Activated CD8-positive, alpha-beta T cell treated with anti-CD3 and anti-CD28 coated beads, Interleukin-2, amount 10 ng/mL, durations not matched to agents 7 days and 5 days (primary cell): ENCODE results near the gene IL17RD. TPM values are rescaled to one million over a fixed set of nuclear protein-coding genes. Genes with fewer than 3 reads are reported as not detected.

Experiments
- ATAC-seq: fragments of 150-1000 bp; cut with Tn5 transposase; one replicate; pipeline ENCODE4 v1.10.0; 2021; ENCODE audit warnings: moderate library complexity
- CTCF ChIA-PET: fragments of 350-600 bp; sonication (Branson Sonifier 250); formaldehyde crosslinking; loops from one replicate; lab custom pipeline; 2021; ENCODE audit warnings: antibody characterized with exemption; lab: Charles Lee
- POLR2A ChIA-PET: fragments of 350-600 bp; sonication (Branson Sonifier 250); formaldehyde crosslinking; loops from one replicate; lab custom pipeline; 2021; ENCODE audit warnings: antibody characterized with exemption; lab: Charles Lee
- DNase-seq: peaks from one replicate; pipeline ENCODE4 v3.0.0-alpha.2; 2020
- H3K27ac Mint-ChIP-seq: one replicate; pipeline ENCODE4 v1.8.0; 2021; ENCODE audit warnings: mild to moderate bottlenecking, mixed read lengths
- H3K27me3 Mint-ChIP-seq: one replicate; pipeline ENCODE4 v1.8.0; 2021; ENCODE audit warnings: low read depth, mixed read lengths
- H3K36me3 Mint-ChIP-seq: one replicate; pipeline ENCODE4 v1.8.0; 2021; ENCODE audit warnings: low read depth, mixed read lengths
- H3K4me1 Mint-ChIP-seq: one replicate; pipeline ENCODE4 v1.8.0; 2021; ENCODE audit warnings: low read depth, mixed read lengths
- H3K4me3 Mint-ChIP-seq: one replicate; pipeline ENCODE4 v1.8.0; 2021; ENCODE audit warnings: mild to moderate bottlenecking, mixed read lengths
- H3K9me3 Mint-ChIP-seq: one replicate; pipeline ENCODE4 v1.8.0; 2022; ENCODE audit warnings: mixed read lengths; ENCODE audit not compliant: insufficient read depth
- total RNA-seq, 2 experiments: library from RNA; stranded (reverse); gene quantifications; one replicate each; pipeline ENCODE4 v1.2.3, GENCODE V29; 2021

The IL17RD gene
- total RNA-seq, 2 experiments from 2014 or later = not detected

- Mint-ChIP-seq H3K9me3 (no peaks in the 10 kb centered on the region), H3K4me1 (peaks cover 6% of the 10 kb centered on the region), H3K27ac (no peak overlapping the region), H3K4me3 (no peak overlapping the region), H3K27me3 (peaks cover 49% of the 10 kb centered on the region), H3K36me3 (no peaks in the 10 kb centered on the region)
- ChIA-PET POLR2A (no interaction called here), CTCF (no interaction called here)
- DNase-seq (no peak), ATAC-seq (no peak)
Measured at GRCh38 chr3:57073628-57074027, 91.5 kb downstream of the IL17RD start.

DNA sequence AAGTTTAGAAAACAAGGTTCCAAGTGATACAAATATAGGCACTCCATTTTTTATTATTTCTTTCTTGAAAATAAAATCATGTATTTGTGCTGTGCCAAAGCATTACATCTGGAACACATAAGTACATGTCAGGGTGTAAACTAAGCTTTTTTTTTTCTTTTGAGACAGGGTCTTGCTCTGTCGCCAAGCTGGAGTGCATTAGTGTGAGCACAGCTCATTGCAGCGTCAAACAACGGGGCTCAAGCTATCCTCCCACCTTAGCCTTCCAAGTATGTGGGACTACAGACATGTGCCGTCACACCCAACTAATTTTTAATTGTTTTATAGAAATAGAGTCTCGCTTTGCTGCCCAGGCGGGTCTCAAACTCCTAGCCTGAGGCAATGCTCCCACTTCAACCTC lies 95.7 kb downstream of the IL17RD start:
- no peak for DNase-seq
- peaks cover 18% of the 10 kb centered on the region for H3K27me3 Mint-ChIP-seq
- ChIA-PET POLR2A (no interaction called here), CTCF (no interaction called here)
- H3K27ac Mint-ChIP-seq = no peak overlapping the region
- H3K4me3 Mint-ChIP-seq = no peak overlapping the region
- H3K36me3 Mint-ChIP-seq = no peaks in the 10 kb centered on the region
- H3K4me1 Mint-ChIP-seq = peaks cover 10% of the 10 kb centered on the region
- ATAC-seq = no peak
- H3K9me3 Mint-ChIP-seq = no peaks in the 10 kb centered on the region

GRCh38 chr3:57068437-57069089 lies 96.6 kb downstream of the IL17RD start:
- Mint-ChIP-seq H3K36me3 (no peaks in the 10 kb centered on the region), H3K4me3 (no peak overlapping the region), H3K27ac (no peak overlapping the region), H3K27me3 (peaks cover 11% of the 10 kb centered on the region), H3K9me3 (no peaks in the 10 kb centered on the region), H3K4me1 (peaks cover 11% of the 10 kb centered on the region)
- POLR2A ChIA-PET = interaction anchor here (0.5 kb wide), 1 partner anchor 44 kb away, joined by 3 read pairs; no protein-coding TSS in a partner anchor
- ATAC-seq (peak; percentile 63), DNase-seq (peak; percentile 31)
- CTCF ChIA-PET = no interaction called here

DNA sequence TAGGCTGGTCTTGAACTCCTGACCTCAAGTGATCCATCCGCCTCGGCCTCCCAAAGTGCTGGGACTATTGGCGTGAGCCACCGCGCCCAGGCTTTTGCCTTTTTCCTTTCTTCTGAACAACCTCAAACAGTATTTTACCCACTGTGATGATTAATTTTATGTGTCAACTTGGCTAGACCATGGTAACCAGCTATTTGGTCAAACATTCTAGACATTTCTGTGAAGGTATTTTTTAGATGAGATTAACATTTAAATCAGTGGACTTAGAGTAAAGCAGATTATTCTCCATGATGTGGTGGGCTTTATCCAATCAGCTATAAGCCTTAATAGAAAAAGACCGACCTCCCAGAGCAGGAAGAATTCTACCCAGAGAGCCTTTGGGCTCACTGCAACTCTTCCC lies 98.7 kb downstream of the IL17RD start:
- DNase-seq (no peak), ATAC-seq (no peak)
- Mint-ChIP-seq H3K9me3 (no peaks in the 10 kb centered on the region), H3K27me3 (peaks cover 8% of the 10 kb centered on the region), H3K4me3 (no peak overlapping the region), H3K36me3 (no peaks in the 10 kb centered on the region), H3K27ac (no peak overlapping the region), H3K4me1 (peaks cover 20% of the 10 kb centered on the region)
- ChIA-PET POLR2A (no interaction called here), CTCF (no interaction called here)

DNA sequence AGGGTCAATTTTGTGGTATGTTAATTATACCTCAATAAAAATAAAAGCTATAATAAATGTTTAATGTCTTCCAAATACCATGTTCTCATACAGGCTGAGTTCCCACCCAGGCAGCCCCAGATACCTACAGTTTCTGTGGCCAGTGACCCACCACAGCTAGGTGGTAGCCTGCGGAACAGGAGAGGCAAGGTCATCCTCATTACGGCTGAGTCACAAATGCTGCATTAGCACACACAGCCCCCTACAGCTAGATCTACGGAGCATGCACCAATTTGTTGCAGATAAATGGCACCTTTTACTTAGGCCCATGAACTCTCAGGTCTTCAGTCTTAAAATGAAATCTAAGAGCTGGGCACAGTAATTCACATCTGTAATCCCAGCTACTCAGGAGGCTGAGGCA lies 99.6 kb downstream of the IL17RD start:
- Mint-ChIP-seq H3K4me3 (no peak overlapping the region), H3K36me3 (no peaks in the 10 kb centered on the region), H3K27ac (no peak overlapping the region), H3K27me3 (peaks cover 5% of the 10 kb centered on the region), H3K4me1 (peaks cover 20% of the 10 kb centered on the region), H3K9me3 (no peaks in the 10 kb centered on the region)
- ChIA-PET CTCF (no interaction called here), POLR2A (no interaction called here)
- no peak for ATAC-seq
- DNase-seq = no peak

- Mint-ChIP-seq H3K4me1 (peaks cover 22% of the 10 kb centered on the region), H3K27me3 (peaks cover 5% of the 10 kb centered on the region), H3K36me3 (no peaks in the 10 kb centered on the region), H3K4me3 (no peak overlapping the region), H3K27ac (no peak overlapping the region), H3K9me3 (no peaks in the 10 kb centered on the region)
- no peak for DNase-seq
- ChIA-PET CTCF (no interaction called here), POLR2A (interaction anchor here (0.7 kb wide), 1 partner anchor 184 kb away, joined by 3 read pairs; no protein-coding TSS in a partner anchor)
- no peak for ATAC-seq
Measured at GRCh38 chr3:57064572-57064971, 100.6 kb downstream of the IL17RD start.

GRCh38 chr3:57064001-57064400 lies 101.2 kb downstream of the IL17RD start:
- ATAC-seq = no peak
- no peak for DNase-seq
- ChIA-PET CTCF (no interaction called here), POLR2A (no interaction called here)
- H3K4me3 Mint-ChIP-seq = no peak overlapping the region
- H3K27ac Mint-ChIP-seq = no peak overlapping the region
- H3K36me3 Mint-ChIP-seq = no peaks in the 10 kb centered on the region
- H3K4me1 Mint-ChIP-seq = peaks cover 24% of the 10 kb centered on the region
- H3K27me3 Mint-ChIP-seq = peaks cover 5% of the 10 kb centered on the region
- no peaks in the 10 kb centered on the region for H3K9me3 Mint-ChIP-seq

- ChIA-PET POLR2A (no interaction called here), CTCF (no interaction called here)
- Mint-ChIP-seq H3K27me3 (peaks cover 3% of the 10 kb centered on the region), H3K36me3 (no peaks in the 10 kb centered on the region), H3K27ac (no peak overlapping the region), H3K4me1 (peaks cover 16% of the 10 kb centered on the region), H3K9me3 (no peaks in the 10 kb centered on the region), H3K4me3 (no peak overlapping the region)
- no peak for ATAC-seq
- DNase-seq = no peak
Measured at GRCh38 chr3:57063032-57063431, 102.1 kb downstream of the IL17RD start.

GRCh38 chr3:57062101-57062631 lies 103.0 kb downstream of the IL17RD start:
- ATAC-seq = no peak
- ChIA-PET POLR2A (no interaction called here), CTCF (no interaction called here)
- DNase-seq = no peak
- H3K27ac Mint-ChIP-seq = no peak overlapping the region
- peaks cover 3% of the 10 kb centered on the region for H3K27me3 Mint-ChIP-seq
- H3K4me3 Mint-ChIP-seq = no peak overlapping the region
- no peaks in the 10 kb centered on the region for H3K9me3 Mint-ChIP-seq
- H3K36me3 Mint-ChIP-seq = no peaks in the 10 kb centered on the region
- H3K4me1 Mint-ChIP-seq = peaks cover 15% of the 10 kb centered on the region

DNA sequence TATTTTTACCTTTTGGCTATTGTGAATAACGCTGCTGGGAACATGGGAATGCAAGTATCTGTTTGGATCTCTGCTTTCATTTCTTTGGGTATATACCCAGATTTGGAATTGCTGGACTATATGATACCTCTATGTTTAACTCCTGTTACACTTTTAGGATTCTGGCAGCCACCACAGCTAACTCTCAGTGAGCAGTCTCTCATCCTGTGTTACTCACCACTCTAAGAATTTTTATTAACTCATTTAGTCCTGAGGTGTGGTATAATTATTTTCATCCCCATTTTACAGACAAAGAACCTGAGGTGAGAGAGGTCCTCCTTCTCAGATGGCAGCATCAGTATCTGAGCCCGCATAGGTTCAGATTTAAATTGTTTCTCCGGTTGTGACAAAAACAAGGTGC lies 103.6 kb downstream of the IL17RD start:
- Mint-ChIP-seq H3K27ac (no peak overlapping the region), H3K27me3 (peaks cover 3% of the 10 kb centered on the region), H3K4me3 (no peak overlapping the region), H3K36me3 (no peaks in the 10 kb centered on the region), H3K9me3 (no peaks in the 10 kb centered on the region), H3K4me1 (peaks cover 15% of the 10 kb centered on the region)
- CTCF ChIA-PET = no interaction called here
- POLR2A ChIA-PET = no interaction called here
- DNase-seq = no peak
- ATAC-seq = no peak

DNA sequence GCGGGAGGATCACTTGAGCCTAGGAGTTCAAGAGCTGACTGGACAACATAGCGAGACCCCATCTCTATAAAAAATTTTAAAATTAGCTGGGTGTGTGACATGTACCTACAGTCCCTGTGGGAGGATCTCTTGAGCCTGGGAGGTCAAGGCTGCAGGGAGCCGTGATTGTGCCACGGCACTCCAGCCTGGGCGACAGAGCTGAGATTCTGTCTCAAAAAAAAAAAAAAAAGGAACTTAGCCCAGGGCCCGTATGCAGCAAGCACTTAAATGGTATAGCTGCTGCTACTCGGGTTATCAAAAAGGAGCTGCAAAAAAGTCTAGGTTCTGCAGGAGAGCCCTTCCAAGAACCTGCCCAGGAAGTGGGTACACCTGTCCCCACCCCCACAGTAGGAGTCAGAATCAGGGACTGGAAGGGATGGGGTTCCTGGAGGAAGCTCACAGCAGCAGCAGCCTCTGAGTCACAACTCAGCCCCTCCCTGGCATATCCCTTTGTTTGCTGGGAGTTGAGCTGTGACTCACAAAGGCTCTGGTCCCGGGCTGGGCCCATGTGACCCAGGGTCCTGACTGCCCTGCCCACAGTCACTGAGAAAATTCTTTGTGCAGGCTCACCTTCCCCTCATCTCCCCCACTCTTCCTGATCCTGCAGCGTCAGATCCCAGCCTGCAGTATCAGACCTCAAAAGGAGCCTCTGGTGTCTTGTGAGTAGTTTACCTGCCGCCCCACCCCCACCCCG lies 104.9 kb downstream of the IL17RD start, which contains the start of gene SPATA12:
SPATA12 (plus strand) TSS at position 576 of the 733 bp plus-strand sequence. CDS start 13,031 bp downstream, outside the sequence.
- H3K4me1 Mint-ChIP-seq = peaks cover 15% of the 10 kb centered on the region
- H3K36me3 Mint-ChIP-seq = no peaks in the 10 kb centered on the region
- ChIA-PET POLR2A (no interaction called here), CTCF (interaction anchor here (1.1 kb wide), 1 partner anchor 65 kb away, joined by 3 read pairs; no protein-coding TSS in a partner anchor)
- H3K27ac Mint-ChIP-seq = no peak within 1 kb of the TSS
- DNase-seq = no peak
- no peak within 1 kb of the TSS for H3K4me3 Mint-ChIP-seq
- ATAC-seq = no peak
- H3K9me3 Mint-ChIP-seq = no peaks in the 10 kb centered on the region
- H3K27me3 Mint-ChIP-seq = peaks cover 3% of the 10 kb centered on the region

DNA sequence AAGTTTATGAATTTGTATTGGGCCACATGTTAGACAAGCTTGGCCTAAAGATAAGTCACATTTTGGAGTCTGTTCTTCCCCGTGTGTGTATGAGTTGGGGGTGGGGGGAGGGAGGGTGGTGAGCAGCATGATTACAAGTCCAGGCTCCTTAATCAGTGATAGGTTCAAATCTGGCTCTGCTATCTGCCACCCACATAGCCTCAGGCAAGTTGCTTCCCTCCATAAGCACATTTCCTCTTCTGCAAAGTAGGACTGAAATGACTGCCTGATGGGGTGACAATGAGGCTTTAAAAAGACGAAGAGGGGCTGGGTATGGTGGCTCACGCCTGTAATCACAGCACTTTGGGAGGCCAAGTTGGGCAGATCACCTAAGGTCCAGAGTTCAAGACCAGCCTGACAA lies 105.7 kb downstream of the IL17RD start:
- CTCF ChIA-PET = no interaction called here
- ATAC-seq (no peak), DNase-seq (no peak)
- H3K27ac Mint-ChIP-seq = no peak overlapping the region
- H3K27me3 Mint-ChIP-seq = peaks cover 3% of the 10 kb centered on the region
- POLR2A ChIA-PET = no interaction called here
- H3K36me3 Mint-ChIP-seq = no peaks in the 10 kb centered on the region
- H3K9me3 Mint-ChIP-seq = no peaks in the 10 kb centered on the region
- H3K4me3 Mint-ChIP-seq = no peak overlapping the region
- H3K4me1 Mint-ChIP-seq = peaks cover 15% of the 10 kb centered on the region
